ENCODE measurements around the gene DNAAF5. TPM values are rescaled to one million over a fixed set of nuclear protein-coding genes. Genes with fewer than 3 reads are reported as not detected.

The DNAAF5 gene
- total and polyA plus RNA-seq, 2 of the 4 experiments (the other 2 are of a cell fraction): 12.4 to 32.6 TPM

DNA sequence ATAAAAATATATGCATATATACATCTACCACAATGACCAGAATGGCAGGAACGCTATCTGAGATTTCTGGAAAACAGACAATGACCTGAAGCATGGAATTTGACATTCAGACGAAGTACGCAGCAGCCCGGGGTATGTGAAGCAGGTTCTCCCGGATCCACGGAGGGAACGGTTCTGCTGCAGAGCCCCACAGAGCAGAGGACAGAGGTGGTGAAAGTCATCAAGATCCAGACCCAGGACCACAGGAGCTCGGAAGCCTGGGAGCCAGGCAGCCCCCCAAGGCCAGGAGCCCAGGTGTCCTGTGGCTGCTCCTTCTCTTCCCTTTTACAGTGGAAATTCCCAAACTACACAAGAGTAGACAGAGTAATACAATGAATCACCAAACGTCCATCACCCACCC is 42.1 kb upstream of the DNAAF5 start:
- Histone ChIP-seq H3K4me3 (ENCODE audit: insufficient read depth, low read depth, low read length) (no peak overlapping the region), H3K9me1 (ENCODE audit: insufficient read depth, low read length) (no peaks in the 10 kb centered on the region), H3K9ac (ENCODE audit: low read depth, low read length) (no peak overlapping the region), H3K56ac (ENCODE audit: extremely low read depth, insufficient read depth, low read length) (no peak overlapping the region), H2BK20ac (ENCODE audit: low read depth, low read length) (no peak overlapping the region), H3K27me3 (ENCODE audit: control insufficient read depth, insufficient read depth, low read length) (no peaks in the 10 kb centered on the region), H2BK5ac (ENCODE audit: low read depth, low read length, poor library complexity, severe bottlenecking) (peak overlapping the region; percentile 54), H4K5ac (ENCODE audit: low read depth, low read length) (no peak overlapping the region), H4K91ac (ENCODE audit: insufficient read depth, low read depth, low read length) (no peak overlapping the region), H3K9me3 (ENCODE audit: control insufficient read depth, insufficient read depth, low read length) (peaks cover 24% of the 10 kb centered on the region), H3K4me1 (ENCODE audit: control insufficient read depth, insufficient read depth, low read length) (no peaks in the 10 kb centered on the region), H2BK120ac (ENCODE audit: low read depth, low read length) (no peak overlapping the region), H3K23ac (ENCODE audit: low read depth, low read length) (no peak overlapping the region), H3K79me1 (ENCODE audit: low read depth in 1 of 2, low read length in 2 of 2) (no peaks in the 10 kb centered on the region), H4K20me1 (ENCODE audit: insufficient read depth, low read length) (no peaks in the 10 kb centered on the region), H3K4me2 (ENCODE audit: low read depth, low read length) (no peak overlapping the region), H3K14ac (replicated peaks; ENCODE audit: low read depth, low read length) (no peak overlapping the region), H3K36me3 (ENCODE audit: control insufficient read depth, insufficient read depth, low read length) (peaks cover 3% of the 10 kb centered on the region; the same call in 1 of the 2 replicates), H3K18ac (ENCODE audit: low read depth, low read length) (no peak overlapping the region), H3K4ac (ENCODE audit: low read depth, low read length) (no peak overlapping the region), H2AK9ac (replicated peaks; ENCODE audit: low read depth, low read length, poor library complexity) (no peak overlapping the region), H4K8ac (ENCODE audit: low read depth in 2 of 2, low read length in 2 of 2) (no peak overlapping the region), H2BK15ac (ENCODE audit: low read depth, low read length) (no peak overlapping the region), H2AFZ (replicated peaks; ENCODE audit: low read length, poor library complexity) (no peak overlapping the region), H3K27ac (ENCODE audit: insufficient read depth, low read length) (no peak overlapping the region), H2AK5ac (ENCODE audit: low read depth, low read length) (no peak overlapping the region)
- ATAC-seq (ENCODE audit: low read depth) (no peak), DNase-seq (no peak)
- ChIA-PET CTCF (no interaction called here), POLR2A (ENCODE audit: unreplicated experiment) (no interaction called here)
- WGBS, 2 experiments (ENCODE audit: extremely low coverage in 2 of 2, insufficient read length in 1 of 2): no CpG with 5 or more reads among the region's 9 CpGs
- no TSS peak for BruUV-seq (replicated peaks)
- in situ Hi-C loops (cut with MboI; ENCODE audit: low sequenced_read_pairs): no loop called here
- TF ChIP-seq SMC3 (IDR thresholded peaks at IDR 0.05; ENCODE audit: low read depth, low read length) (no peak), NFE2L2 (IDR thresholded peaks at IDR 0.05; ENCODE audit: low read depth, low read length) (no peak), RFX5 (IDR thresholded peaks at IDR 0.05; ENCODE audit: low read depth, low read length) (no peak), ELK1 (IDR thresholded peaks at IDR 0.05; ENCODE audit: borderline replicate concordance, low read depth, low read length) (no peak), FOS (IDR thresholded peaks at IDR 0.05; ENCODE audit: low read depth, low read length) (no peak), MAFK (IDR thresholded peaks at IDR 0.05; ENCODE audit: low read depth, low read length) (no peak), BHLHE40 (IDR thresholded peaks at IDR 0.05; ENCODE audit: low read depth, low read length) (no peak), CEBPB (IDR thresholded peaks at IDR 0.05; ENCODE audit: low read depth, low read length) (no peak), MAZ (IDR thresholded peaks at IDR 0.05; ENCODE audit: borderline replicate concordance, low read depth, low read length) (no peak), RAD21 (IDR thresholded peaks at IDR 0.05; ENCODE audit: low read length) (no peak), USF2 (IDR thresholded peaks at IDR 0.05; ENCODE audit: low read depth, low read length) (no peak)
- intact Hi-C loops (cut with micrococcal nuclease): no loop called here
- dilution Hi-C loops (cut with HindIII; ENCODE audit: low sequenced_read_pairs, unreplicated experiment): no loop called here
